ENCODE results near the gene WDR77. TPM values are rescaled to one million over a fixed set of nuclear protein-coding genes. Genes with fewer than 3 reads are reported as not detected.

The WDR77 gene
- total and polyA plus RNA-seq, 9 of the 15 experiments (the other 6 are each of a cell fraction or from before 2014, with no cell fraction given): 20.6 to 160 (median 75.3) TPM

DNA sequence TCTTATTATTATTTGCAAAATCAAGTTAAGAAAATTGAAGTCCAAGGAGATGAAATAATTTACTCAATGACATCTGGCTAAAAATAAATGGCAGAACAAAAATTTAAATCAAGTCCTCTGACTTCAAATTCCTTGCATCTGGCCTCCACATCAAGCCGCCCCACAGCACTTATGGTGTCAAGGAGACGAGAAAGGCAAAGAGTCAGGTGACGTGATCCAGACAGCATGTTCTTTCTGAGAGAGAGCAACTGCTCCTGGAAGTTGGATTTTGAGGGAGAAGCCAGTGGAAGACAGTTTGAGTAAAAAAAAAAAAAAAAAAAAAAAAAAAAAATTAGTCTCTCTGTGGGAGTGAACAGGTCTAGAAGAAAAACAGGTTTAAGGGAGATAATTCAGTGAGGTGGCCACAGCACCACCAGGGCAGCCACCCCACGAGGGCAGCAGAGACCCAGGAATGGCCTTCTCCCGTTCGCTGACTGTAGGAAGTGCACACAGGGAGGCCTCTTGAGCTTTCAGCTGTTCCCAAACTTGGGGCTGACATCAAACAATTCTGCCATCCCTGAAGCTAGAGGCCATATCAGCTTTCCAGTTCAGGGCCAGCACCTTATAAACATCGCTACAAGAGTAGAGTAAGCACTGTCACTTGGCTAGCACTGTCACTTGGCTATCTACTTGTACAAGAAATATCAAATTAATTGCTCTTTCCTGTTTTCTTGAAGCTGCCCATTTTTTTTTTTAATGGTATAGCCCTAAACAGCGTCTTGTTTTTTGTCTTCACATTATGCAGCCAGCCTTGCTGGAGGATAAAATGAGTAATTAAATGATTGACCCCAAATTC, 32.5 kb upstream of the WDR77 start (continued):
- no peak for TF ChIP-seq POLR3A (IDR thresholded peaks at IDR 0.05; ENCODE audit: borderline replicate concordance, extremely low read depth, insufficient read depth, insufficient read length)
- 0 out of 2 replicates have a peak, but pooled peaks have one; percentile 11 for TF ChIP-seq KLF16 (IDR thresholded peaks at IDR 0.05)
- peak; percentile 91 for TF ChIP-seq REST (IDR thresholded peaks at IDR 0.05; ENCODE audit: borderline replicate concordance)
- no peak for TF ChIP-seq REST (CRISPR knock-in tag; IDR thresholded peaks at IDR 0.05; ENCODE audit: low read depth)
- peak; percentile 90; the same call in 1 of the 2 replicates for TF ChIP-seq STAG1 (CRISPR knock-in tag; IDR thresholded peaks at IDR 0.05; ENCODE audit: borderline replicate concordance)
- TF ChIP-seq, protein P1, sequence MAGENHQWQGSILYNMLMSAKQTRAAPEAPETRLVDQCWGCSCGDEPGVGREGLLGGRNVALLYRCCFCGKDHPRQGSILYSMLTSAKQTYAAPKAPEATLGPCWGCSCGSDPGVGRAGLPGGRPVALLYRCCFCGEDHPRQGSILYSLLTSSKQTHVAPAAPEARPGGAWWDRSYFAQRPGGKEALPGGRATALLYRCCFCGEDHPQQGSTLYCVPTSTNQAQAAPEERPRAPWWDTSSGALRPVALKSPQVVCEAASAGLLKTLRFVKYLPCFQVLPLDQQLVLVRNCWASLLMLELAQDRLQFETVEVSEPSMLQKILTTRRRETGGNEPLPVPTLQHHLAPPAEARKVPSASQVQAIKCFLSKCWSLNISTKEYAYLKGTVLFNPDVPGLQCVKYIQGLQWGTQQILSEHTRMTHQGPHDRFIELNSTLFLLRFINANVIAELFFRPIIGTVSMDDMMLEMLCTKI (IDR thresholded peaks at IDR 0.05; ENCODE audit: partially characterized antibody): no peak
- no peak for TF ChIP-seq HOMEZ (CRISPR knock-in tag; IDR thresholded peaks at IDR 0.05)
- no peak for TF ChIP-seq RBM39 (optimal IDR thresholded peaks at IDR 0.05; ENCODE audit: low read depth, low read length)
- no peak for TF ChIP-seq XRCC5 (IDR thresholded peaks at IDR 0.05; ENCODE audit: low read depth, low read length)
- TF ChIP-seq IFI16 (CRISPR knock-in tag; IDR thresholded peaks at IDR 0.05): no peak
- no peak for TF ChIP-seq KAT2B (IDR thresholded peaks at IDR 0.05; ENCODE audit: low read depth, low read length)
- 0 out of 2 replicates have a peak, but pooled peaks have one; percentile 43 for TF ChIP-seq BHLHE40 (IDR thresholded peaks at IDR 0.05; ENCODE audit: low read length)
